AG10803 (cell line): Measurements from ENCODE around the gene CDKAL1.

Experiments
- DNase-seq: peaks from one replicate; pipeline ENCODE4 v3.0.0; 2010; ENCODE audit warnings: low read depth
- H3K4me3 ChIP-seq: 2 replicates; pipeline ENCODE4 v1.5.1; 2011; ENCODE audit warnings: mild to moderate bottlenecking, low read length, control low read depth
- TF ChIP-seq, protein P1 (sequence below): conservative IDR thresholded peaks from 2 replicates; pipeline ENCODE4 v1.5.1; 2011; ENCODE audit warnings: mild to moderate bottlenecking, low read length, control low read depth, inconsistent platforms

The CDKAL1 gene

DNA sequence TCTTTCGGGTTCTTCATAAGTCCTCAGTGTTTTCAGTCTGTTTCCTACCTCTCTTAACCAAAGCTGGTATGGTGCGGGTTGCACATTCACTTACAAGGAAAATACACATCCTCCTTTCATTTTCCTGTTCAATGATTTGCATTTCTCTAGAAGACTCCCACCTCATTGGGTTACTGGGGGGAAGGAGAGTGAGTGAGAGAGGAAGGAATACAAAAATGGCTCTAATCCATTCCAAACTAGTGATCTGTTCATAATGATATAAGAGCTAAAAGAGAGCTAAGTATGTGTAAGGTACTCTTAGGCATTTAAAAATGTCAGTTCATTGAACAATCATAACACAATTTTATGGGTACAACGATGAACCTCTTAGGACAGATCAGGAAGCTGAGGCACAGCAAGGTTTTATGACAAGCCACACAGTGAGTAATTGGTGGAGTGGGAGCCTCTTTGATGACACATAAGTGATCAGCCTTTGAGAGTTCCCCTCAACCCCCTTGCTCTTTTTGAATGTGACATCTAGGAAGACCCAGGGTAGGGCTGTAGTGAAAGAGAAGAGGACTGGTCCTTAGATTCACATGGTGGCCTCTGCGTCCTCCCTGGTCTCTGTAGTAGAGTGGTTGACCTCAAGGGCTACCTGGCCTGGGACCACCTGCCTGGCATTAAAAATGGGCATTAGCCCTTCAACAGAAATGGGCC lies 730.9 kb downstream of the CDKAL1 start:
- no peak overlapping the region for H3K4me3 ChIP-seq
- TF ChIP-seq, protein P1, sequence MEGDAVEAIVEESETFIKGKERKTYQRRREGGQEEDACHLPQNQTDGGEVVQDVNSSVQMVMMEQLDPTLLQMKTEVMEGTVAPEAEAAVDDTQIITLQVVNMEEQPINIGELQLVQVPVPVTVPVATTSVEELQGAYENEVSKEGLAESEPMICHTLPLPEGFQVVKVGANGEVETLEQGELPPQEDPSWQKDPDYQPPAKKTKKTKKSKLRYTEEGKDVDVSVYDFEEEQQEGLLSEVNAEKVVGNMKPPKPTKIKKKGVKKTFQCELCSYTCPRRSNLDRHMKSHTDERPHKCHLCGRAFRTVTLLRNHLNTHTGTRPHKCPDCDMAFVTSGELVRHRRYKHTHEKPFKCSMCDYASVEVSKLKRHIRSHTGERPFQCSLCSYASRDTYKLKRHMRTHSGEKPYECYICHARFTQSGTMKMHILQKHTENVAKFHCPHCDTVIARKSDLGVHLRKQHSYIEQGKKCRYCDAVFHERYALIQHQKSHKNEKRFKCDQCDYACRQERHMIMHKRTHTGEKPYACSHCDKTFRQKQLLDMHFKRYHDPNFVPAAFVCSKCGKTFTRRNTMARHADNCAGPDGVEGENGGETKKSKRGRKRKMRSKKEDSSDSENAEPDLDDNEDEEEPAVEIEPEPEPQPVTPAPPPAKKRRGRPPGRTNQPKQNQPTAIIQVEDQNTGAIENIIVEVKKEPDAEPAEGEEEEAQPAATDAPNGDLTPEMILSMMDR, result no peak
- no peak for DNase-seq

- TF ChIP-seq, protein P1, result no peak
- peak; percentile 8 for DNase-seq
- no peak overlapping the region for H3K4me3 ChIP-seq
These were observed 731.4 kb downstream of the CDKAL1 start for GRCh38 chr6:21265730-21266044.

- TF ChIP-seq, protein P1, result no peak
- DNase-seq, result no peak
- no peak overlapping the region for H3K4me3 ChIP-seq
These were observed 736.5 kb downstream of the CDKAL1 start for GRCh38 chr6:21270636-21271201.

GRCh38 chr6:21271428-21272155 lies 737.3 kb downstream of the CDKAL1 start:
- TF ChIP-seq, protein P1, result no peak
- no peak overlapping the region for H3K4me3 ChIP-seq
- DNase-seq, result no peak

GRCh38 chr6:21273451-21273850 lies 739.2 kb downstream of the CDKAL1 start:
- TF ChIP-seq, protein P1, result no peak
- no peak for DNase-seq
- H3K4me3 ChIP-seq, result no peak overlapping the region

- no peak overlapping the region for H3K4me3 ChIP-seq
- TF ChIP-seq, protein P1, result no peak
- DNase-seq, result no peak
These were observed 740.6 kb downstream of the CDKAL1 start for GRCh38 chr6:21274851-21275250.
